Measurements from ENCODE around the gene LMO1.
A peak's percentile ranks its signal among the peaks of the same experiment; 100 is the strongest.

Gene LMO1

DNA sequence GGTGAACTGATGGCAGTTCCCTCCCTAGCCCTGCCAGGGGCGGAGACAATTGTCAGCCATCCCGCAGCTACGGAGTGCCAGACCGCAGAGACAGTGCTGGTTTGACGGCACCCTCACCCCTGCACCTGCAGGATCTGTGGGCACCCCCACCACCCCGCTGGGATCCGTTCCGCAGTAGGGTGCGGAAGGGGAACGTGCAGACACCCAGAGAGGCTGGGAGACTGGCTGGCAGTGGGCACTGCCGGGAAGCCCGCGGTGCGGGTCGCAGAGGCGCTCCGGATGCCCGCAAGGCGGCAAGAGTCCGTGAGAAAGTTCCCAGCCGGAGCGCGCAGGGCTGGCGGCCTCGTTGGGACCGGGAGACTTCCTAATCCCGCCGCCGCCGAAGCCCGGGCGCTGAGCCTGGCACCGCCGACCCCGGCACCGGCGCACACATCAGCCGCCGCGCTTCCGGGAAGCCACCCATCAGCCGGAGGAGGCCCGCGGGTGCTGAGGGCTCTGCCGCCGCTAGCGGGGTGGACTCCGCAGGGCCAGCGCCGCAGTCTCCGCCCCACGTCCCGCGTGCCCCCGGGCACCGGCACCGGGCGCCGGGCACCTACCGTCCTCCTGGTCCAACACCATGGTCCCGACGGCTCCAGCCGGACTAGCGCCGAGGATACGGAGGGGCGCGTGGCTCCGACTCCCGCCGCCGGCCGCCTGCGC is 4.3 kb upstream of the LMO1 start:
- ATAC-seq = peak; percentile 17
- TF ChIP-seq, protein P1, sequence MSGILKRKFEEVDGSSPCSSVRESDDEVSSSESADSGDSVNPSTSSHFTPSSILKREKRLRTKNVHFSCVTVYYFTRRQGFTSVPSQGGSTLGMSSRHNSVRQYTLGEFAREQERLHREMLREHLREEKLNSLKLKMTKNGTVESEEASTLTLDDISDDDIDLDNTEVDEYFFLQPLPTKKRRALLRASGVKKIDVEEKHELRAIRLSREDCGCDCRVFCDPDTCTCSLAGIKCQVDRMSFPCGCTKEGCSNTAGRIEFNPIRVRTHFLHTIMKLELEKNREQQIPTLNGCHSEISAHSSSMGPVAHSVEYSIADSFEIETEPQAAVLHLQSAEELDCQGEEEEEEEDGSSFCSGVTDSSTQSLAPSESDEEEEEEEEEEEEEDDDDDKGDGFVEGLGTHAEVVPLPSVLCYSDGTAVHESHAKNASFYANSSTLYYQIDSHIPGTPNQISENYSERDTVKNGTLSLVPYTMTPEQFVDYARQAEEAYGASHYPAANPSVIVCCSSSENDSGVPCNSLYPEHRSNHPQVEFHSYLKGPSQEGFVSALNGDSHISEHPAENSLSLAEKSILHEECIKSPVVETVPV (CRISPR knock-in tag; IDR thresholded peaks at IDR 0.05) = no peak
- no peak for TF ChIP-seq SNAI2 (CRISPR knock-in tag; IDR thresholded peaks at IDR 0.05)
- no peak for TF ChIP-seq OSR1 (CRISPR knock-in tag; IDR thresholded peaks at IDR 0.05)
- TF ChIP-seq GLIS3 (CRISPR knock-in tag; IDR thresholded peaks at IDR 0.05) = no peak

DNA sequence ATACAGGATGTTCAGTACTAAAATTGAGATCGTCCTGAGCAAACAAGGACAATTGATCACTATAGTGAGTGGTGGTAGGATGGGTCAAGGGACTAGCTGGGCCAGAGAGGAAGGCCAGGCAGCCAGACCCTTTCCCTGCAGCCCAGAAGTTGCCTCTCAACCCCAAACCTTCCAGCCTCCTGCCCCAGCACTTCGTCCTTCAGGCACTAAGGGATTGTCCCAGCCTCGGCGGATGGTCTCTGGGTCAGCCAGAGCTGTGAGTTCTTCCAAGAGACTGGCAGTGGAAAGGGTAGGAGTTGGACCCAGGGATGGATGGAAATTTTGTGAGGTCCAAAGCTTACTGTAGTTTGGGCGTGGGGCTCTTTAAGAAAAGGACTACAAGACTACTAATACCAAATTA is 3.6 kb upstream of the LMO1 start:
- TF ChIP-seq RARB (CRISPR knock-in tag; IDR thresholded peaks at IDR 0.05) = no peak
- TF ChIP-seq, protein P2, sequence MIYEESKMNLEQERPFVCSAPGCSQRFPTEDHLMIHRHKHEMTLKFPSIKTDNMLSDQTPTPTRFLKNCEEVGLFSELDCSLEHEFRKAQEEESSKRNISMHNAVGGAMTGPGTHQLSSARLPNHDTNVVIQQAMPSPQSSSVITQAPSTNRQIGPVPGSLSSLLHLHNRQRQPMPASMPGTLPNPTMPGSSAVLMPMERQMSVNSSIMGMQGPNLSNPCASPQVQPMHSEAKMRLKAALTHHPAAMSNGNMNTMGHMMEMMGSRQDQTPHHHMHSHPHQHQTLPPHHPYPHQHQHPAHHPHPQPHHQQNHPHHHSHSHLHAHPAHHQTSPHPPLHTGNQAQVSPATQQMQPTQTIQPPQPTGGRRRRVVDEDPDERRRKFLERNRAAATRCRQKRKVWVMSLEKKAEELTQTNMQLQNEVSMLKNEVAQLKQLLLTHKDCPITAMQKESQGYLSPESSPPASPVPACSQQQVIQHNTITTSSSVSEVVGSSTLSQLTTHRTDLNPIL (CRISPR knock-in tag; IDR thresholded peaks at IDR 0.05; ENCODE audit: low read depth) = no peak
- no peak for ATAC-seq

DNA sequence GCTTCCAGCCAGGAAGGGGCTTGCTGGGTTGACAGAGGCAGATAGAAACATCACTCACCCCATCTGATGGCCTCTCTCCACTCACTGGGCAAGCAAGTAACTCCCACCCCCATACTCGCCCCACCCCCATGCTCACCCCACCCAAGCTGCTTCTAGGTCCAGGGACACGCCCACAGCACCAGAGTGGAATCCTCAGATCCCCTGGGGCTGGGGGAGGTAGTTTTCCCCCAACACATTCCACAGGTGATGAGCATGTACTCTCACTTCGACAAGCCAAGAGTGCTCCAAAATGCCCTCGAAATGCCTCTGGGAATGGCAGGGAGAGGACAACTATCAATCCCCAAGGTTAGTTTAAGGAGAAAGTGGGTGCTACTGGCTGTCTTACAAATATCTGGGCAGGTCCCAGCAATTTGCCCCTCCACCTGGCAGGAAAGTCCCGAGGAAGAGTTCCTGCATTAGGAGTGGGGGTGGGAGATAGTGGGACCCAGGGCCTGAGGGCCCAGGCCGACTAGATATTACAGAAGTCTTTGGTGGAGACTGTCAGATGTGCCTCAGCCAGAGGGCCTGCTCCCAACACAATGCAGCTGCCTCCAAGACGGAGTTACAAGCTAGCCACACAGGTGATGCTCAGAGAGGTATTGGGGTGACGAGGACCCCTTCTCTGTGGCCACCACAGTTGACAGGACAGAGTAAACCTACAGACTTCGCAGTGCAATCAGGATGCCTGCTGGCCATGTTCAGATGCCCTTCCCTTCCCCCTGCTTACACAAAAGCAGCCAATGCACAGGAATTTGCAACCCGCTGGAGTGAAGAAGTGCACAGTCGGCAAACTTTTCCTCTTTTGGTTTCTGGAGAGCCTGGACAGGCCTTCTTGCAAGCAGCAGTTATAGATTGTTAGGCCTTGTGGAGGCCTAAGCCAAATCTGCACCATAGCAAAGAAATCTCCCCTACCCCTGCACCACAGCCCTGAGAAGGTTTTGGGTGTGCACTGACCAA is 2.9 kb upstream of the LMO1 start:
- ATAC-seq = no peak
- TF ChIP-seq ZNF565 (CRISPR knock-in tag; conservative IDR thresholded peaks at IDR 0.05; ENCODE audit: low read depth) (no peak), ZFP3 (CRISPR knock-in tag; IDR thresholded peaks at IDR 0.05) (no peak), ZFP30 (CRISPR knock-in tag; IDR thresholded peaks at IDR 0.05) (no peak), OSR1 (CRISPR knock-in tag; IDR thresholded peaks at IDR 0.05) (no peak), RARB (CRISPR knock-in tag; IDR thresholded peaks at IDR 0.05) (no peak), ISL1 (CRISPR knock-in tag; IDR thresholded peaks at IDR 0.05) (no peak), TOX (CRISPR knock-in tag; IDR thresholded peaks at IDR 0.05; ENCODE audit: borderline replicate concordance) (no peak), ZC3H10 (CRISPR knock-in tag; IDR thresholded peaks at IDR 0.05) (no peak), ESRRG (CRISPR knock-in tag; IDR thresholded peaks at IDR 0.05) (no peak), SNAI2 (CRISPR knock-in tag; IDR thresholded peaks at IDR 0.05) (no peak), TCF4 (CRISPR knock-in tag; IDR thresholded peaks at IDR 0.05; ENCODE audit: borderline replicate concordance) (no peak), CSDC2 (CRISPR knock-in tag; IDR thresholded peaks at IDR 0.05) (no peak), GLIS3 (CRISPR knock-in tag; IDR thresholded peaks at IDR 0.05) (no peak), ARNTL (CRISPR knock-in tag; IDR thresholded peaks at IDR 0.05; ENCODE audit: borderline replicate concordance, low read depth) (no peak), ZNF8 (CRISPR knock-in tag; IDR thresholded peaks at IDR 0.05) (no peak)
- TF ChIP-seq, protein P3, sequence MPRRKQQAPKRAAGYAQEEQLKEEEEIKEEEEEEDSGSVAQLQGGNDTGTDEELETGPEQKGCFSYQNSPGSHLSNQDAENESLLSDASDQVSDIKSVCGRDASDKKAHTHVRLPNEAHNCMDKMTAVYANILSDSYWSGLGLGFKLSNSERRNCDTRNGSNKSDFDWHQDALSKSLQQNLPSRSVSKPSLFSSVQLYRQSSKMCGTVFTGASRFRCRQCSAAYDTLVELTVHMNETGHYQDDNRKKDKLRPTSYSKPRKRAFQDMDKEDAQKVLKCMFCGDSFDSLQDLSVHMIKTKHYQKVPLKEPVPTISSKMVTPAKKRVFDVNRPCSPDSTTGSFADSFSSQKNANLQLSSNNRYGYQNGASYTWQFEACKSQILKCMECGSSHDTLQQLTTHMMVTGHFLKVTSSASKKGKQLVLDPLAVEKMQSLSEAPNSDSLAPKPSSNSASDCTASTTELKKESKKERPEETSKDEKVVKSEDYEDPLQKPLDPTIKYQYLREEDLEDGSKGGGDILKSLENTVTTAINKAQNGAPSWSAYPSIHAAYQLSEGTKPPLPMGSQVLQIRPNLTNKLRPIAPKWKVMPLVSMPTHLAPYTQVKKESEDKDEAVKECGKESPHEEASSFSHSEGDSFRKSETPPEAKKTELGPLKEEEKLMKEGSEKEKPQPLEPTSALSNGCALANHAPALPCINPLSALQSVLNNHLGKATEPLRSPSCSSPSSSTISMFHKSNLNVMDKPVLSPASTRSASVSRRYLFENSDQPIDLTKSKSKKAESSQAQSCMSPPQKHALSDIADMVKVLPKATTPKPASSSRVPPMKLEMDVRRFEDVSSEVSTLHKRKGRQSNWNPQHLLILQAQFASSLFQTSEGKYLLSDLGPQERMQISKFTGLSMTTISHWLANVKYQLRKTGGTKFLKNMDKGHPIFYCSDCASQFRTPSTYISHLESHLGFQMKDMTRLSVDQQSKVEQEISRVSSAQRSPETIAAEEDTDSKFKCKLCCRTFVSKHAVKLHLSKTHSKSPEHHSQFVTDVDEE (CRISPR knock-in tag; IDR thresholded peaks at IDR 0.05) = no peak
- TF ChIP-seq, protein P2 (CRISPR knock-in tag; IDR thresholded peaks at IDR 0.05; ENCODE audit: low read depth) = no peak
- TF ChIP-seq, protein P4, sequence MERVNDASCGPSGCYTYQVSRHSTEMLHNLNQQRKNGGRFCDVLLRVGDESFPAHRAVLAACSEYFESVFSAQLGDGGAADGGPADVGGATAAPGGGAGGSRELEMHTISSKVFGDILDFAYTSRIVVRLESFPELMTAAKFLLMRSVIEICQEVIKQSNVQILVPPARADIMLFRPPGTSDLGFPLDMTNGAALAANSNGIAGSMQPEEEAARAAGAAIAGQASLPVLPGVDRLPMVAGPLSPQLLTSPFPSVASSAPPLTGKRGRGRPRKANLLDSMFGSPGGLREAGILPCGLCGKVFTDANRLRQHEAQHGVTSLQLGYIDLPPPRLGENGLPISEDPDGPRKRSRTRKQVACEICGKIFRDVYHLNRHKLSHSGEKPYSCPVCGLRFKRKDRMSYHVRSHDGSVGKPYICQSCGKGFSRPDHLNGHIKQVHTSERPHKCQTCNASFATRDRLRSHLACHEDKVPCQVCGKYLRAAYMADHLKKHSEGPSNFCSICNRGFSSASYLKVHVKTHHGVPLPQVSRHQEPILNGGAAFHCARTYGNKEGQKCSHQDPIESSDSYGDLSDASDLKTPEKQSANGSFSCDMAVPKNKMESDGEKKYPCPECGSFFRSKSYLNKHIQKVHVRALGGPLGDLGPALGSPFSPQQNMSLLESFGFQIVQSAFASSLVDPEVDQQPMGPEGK (CRISPR knock-in tag; IDR thresholded peaks at IDR 0.05; ENCODE audit: borderline replicate concordance) = no peak
- TF ChIP-seq, protein P1 (CRISPR knock-in tag; IDR thresholded peaks at IDR 0.05) = no peak

All from SK-N-SH treated with all-trans-retinoic acid at 6 μM for 48 hours (cell line).